Transverse colon (tissue), 4 donors: ENCODE data around the gene NANOS1. TPM values are rescaled to one million over a fixed set of nuclear protein-coding genes. Genes with fewer than 3 reads are reported as not detected.
"Not testable (repeated sequence)": the region's sequence is repeated elsewhere in the genome, so short reads cannot be mapped to it uniquely, and the experiment has no call there.

Source experiments
- DNase-seq: peaks from one replicate; pipeline ENCODE4 v3.0.0-alpha.2; 2019
- H3K27ac ChIP-seq, 4 donors: fragments of 200-600 bp; sonication (generic); 2 replicates each; pipeline ENCODE4 v1.5.1; 2016 to 2018; ENCODE audit warnings: inconsistent platforms in 4 of 4
- H3K27me3 ChIP-seq: fragments of 200-600 bp; sonication (generic); 2 replicates; pipeline ENCODE4 v1.5.1; 2017; ENCODE audit warnings: inconsistent platforms
- H3K36me3 ChIP-seq, 4 donors: fragments of 200-600 bp; sonication (generic); 2 replicates each; pipeline ENCODE4 v1.5.1; 2017 to 2019; ENCODE audit warnings: inconsistent platforms in 4 of 4
- H3K4me1 ChIP-seq, 4 donors: fragments of 200-600 bp; sonication (generic); 2 replicates each; pipeline ENCODE4 v1.5.1; 2017 to 2020; ENCODE audit warnings: inconsistent platforms in 4 of 4
- H3K4me3 ChIP-seq, 4 donors: fragments of 200-600 bp; sonication (generic); 1 replicate in 1 of 4; 2 replicates in 3 of 4; pipeline versions ENCODE4 v1.5.1 to v1.6.1; 2017 to 2019; ENCODE audit warnings: inconsistent platforms in 4 of 4
- H3K9me3 ChIP-seq, 2 donors: fragments of 200-600 bp; sonication (generic); 2 replicates each; pipeline ENCODE4 v1.5.1; 2017 to 2019; ENCODE audit warnings: inconsistent platforms in 2 of 2
- EP300 ChIP-seq: sonication (generic); formaldehyde crosslinking; IDR thresholded peaks from one replicate; pipeline ENCODE4 v1.6.1; 2017; ENCODE audit warnings: antibody characterized with exemption, low read depth
- POLR2A ChIP-seq: fragments of 450-650 bp; IDR thresholded peaks from one replicate; pipeline ENCODE4 v1.6.1; 2016; ENCODE audit warnings: antibody characterized with exemption, mild to moderate bottlenecking, moderate library complexity
- POLR2AphosphoS5 ChIP-seq, 3 donors: sonication (generic); formaldehyde crosslinking; IDR thresholded peaks; one replicate each; pipeline ENCODE4 v1.6.1; 2016; ENCODE audit warnings: antibody characterized with exemption in 3 of 3
- WGBS, 2 donors: methylation state at CpG; one replicate each; pipeline ENCODE4 v1.1.5; 2018; ENCODE audit warnings: low coverage in 1 of 2; 5-methylcytosine and 5-hydroxymethylcytosine counted together
- in situ Hi-C, 4 donors: fragments of 200-750 bp; cut with MboI; loops; one replicate each; pipeline versions ENCODE4 v1.15.0 to v1.15.1; 2017; ENCODE audit warnings: low sequenced_read_pairs in 3 of 4, low pct_ligation_motif_present in 1 of 4, low pct_unique_long_range_greater_than_20kb in 1 of 4
- intact Hi-C: fragments of 100-400 bp; cut with DNase I; formaldehyde crosslinking; loops from one replicate; pipeline ENCODE4 v1.15.1; 2023; ENCODE audit warnings: low total_unique reads
- total RNA-seq, 4 donors: library from RNA; depleted of rRNA; stranded (reverse); fragments of >200 nt; gene quantifications; one replicate each; pipeline ENCODE4 v1.1.0, GENCODE V29; 2016
- TF ChIP-seq, protein P1 (sequence below), 5 experiments: fragments of 200-600 bp in 3 of 5; fragments of 450-650 bp in 2 of 5; sonication (generic) in 3 of 5; IDR thresholded peaks; 1 replicate in 2 of 5; 2 replicates in 3 of 5; pipeline ENCODE4 v1.5.1; 2016 to 2017; ENCODE audit warnings: antibody characterized with exemption in 5 of 5, inconsistent platforms in 3 of 5, mild to moderate bottlenecking in 2 of 5, moderate library complexity in 1 of 5

Gene NANOS1
- total RNA-seq, 4 donors from 2014 or later = 0.20 to 7.1 (median 1.9) TPM

DNA sequence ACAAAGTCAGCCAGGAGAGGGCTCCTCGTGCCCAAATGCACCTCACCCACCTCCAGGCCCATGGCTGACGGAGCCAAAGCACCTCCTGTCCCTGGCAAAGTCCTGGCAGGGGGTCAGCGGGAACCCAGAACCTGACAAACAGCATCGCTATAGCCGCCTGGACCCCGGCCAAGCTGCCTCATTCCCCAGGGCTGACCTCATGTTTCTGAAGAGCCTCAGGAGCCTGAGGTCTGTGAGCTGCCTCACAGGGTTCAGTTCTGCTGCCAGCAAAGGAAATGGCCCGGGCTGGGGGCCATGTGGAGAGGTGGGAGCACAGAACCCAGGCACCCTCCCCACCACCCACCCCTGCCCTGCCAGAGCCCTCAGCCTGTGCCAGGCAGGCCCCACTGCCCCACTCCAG, 4.2 kb upstream of the NANOS1 start:
- Histone ChIP-seq H3K27ac (peak overlapping the region; percentile 30 to 72 (median 64)), H3K4me1 (peaks cover under 1 to 16% (median 10%) of the 10 kb centered on the region in 4 donors), H3K36me3 (no peaks in the 10 kb centered on the region), H3K9me3 (no peaks in the 10 kb centered on the region), H3K27me3 (no peaks in the 10 kb centered on the region), H3K4me3 (no peak overlapping the region)
- intact Hi-C loops = loop anchor here (10.0 kb wide), 1 partner anchor 461 kb away; no protein-coding TSS in a partner anchor
- in situ Hi-C loops = loop anchor here in 1 of 4 donors (25.0 kb wide), 1 partner anchor 112 kb away; no protein-coding TSS in a partner anchor
- peak in 1 of 3 donors; percentile 6 for TF ChIP-seq POLR2AphosphoS5 (IDR thresholded peaks at IDR 0.05)
- TF ChIP-seq, protein P1, sequence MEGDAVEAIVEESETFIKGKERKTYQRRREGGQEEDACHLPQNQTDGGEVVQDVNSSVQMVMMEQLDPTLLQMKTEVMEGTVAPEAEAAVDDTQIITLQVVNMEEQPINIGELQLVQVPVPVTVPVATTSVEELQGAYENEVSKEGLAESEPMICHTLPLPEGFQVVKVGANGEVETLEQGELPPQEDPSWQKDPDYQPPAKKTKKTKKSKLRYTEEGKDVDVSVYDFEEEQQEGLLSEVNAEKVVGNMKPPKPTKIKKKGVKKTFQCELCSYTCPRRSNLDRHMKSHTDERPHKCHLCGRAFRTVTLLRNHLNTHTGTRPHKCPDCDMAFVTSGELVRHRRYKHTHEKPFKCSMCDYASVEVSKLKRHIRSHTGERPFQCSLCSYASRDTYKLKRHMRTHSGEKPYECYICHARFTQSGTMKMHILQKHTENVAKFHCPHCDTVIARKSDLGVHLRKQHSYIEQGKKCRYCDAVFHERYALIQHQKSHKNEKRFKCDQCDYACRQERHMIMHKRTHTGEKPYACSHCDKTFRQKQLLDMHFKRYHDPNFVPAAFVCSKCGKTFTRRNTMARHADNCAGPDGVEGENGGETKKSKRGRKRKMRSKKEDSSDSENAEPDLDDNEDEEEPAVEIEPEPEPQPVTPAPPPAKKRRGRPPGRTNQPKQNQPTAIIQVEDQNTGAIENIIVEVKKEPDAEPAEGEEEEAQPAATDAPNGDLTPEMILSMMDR (IDR thresholded peaks at IDR 0.05) = no peak
- WGBS, 2 donors = 49% methylated on average over 4 of the region's 7 CpGs; no CpG with 5 or more reads in 1 of the 2 donors
- DNase-seq = peak; percentile 44

DNA sequence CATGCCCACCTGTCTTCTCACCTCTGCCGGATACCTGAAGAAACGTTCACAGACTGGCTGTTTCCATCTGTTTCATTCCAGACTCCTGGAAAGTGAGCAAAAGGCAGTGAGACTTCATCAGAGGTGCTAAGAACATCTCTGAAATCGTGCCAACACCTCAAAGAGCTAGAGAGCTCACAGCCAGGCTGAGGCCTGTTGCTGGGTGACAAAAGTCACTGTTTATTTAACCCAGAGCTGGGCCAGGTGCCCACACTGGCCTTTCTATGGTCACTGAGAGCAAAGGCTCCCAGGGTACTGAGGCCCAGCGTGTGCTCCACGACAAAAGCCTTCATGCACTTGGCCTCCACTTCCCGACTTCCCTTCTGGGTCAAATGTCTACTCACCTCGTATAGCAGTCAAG, 3.7 kb upstream of the NANOS1 start:
- 70% methylated on average over 7 of the region's 7 CpGs; no CpG with 5 or more reads in 1 of the 2 donors for WGBS, 2 donors
- Histone ChIP-seq H3K36me3 (no peaks in the 10 kb centered on the region), H3K27ac (peak overlapping the region; percentile 30 to 72 (median 64)), H3K4me3 (no peak overlapping the region), H3K9me3 (no peaks in the 10 kb centered on the region), H3K27me3 (no peaks in the 10 kb centered on the region), H3K4me1 (peaks cover 5 to 21% (median 12%) of the 10 kb centered on the region in 4 donors)
- TF ChIP-seq POLR2AphosphoS5 (IDR thresholded peaks at IDR 0.05) (no peak), POLR2A (no peak), EP300 (no peak)
- TF ChIP-seq, protein P1 (IDR thresholded peaks at IDR 0.05) = no peak
- intact Hi-C loops (loop anchor here (10.0 kb wide), 1 partner anchor 461 kb away; no protein-coding TSS in a partner anchor), in situ Hi-C loops (loop anchor here in 1 of 4 donors (25.0 kb wide), 1 partner anchor 112 kb away; no protein-coding TSS in a partner anchor)
- no peak for DNase-seq

DNA sequence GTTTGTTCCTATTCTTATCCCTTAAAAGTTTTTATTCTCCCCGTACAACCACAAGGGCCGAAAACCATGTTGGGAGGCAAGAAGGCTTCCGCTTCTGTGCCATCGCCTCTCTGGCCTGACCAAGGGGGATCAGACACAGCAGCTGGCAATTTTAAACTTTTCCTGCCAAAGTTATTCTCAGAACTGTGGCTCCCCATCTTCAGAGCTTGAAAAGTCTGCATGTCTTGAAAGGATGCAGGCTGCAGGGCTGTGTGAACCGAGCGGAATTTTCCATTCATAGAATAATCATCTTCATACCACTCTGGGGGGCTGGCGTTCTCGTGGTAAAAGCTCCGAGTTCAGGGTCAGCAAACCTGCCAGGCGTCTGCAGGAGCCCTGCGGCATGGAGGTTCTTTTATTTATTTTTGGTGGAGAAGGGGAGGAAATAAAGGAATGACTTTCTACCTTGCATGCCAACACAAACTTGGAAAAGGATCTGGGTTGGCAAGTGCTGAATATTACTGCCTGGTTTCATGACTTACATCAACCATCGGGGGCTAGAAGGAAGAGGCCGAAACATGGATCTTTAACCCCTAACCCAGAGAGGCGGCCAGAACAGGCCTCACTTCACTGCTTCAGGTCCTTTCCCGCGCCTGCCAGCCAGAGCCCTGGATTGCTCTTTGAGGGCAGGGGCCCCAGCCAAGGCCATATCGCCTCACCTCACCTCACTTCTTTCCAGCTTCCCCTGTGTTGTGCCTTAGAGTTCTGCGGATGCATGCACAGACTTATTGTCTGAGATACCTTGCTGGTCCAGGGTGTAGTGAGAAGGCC, 3.0 kb upstream of the NANOS1 start:
- H3K4me1 ChIP-seq = peaks cover 5 to 28% (median 19%) of the 10 kb centered on the region in 4 donors
- TF ChIP-seq POLR2AphosphoS5 (IDR thresholded peaks at IDR 0.05) (no peak), EP300 (no peak), POLR2A (no peak)
- TF ChIP-seq, protein P1 (IDR thresholded peaks at IDR 0.05) = no peak
- no peak for DNase-seq
- H3K27me3 ChIP-seq = no peaks in the 10 kb centered on the region
- intact Hi-C loops = loop anchor here (10.0 kb wide), 1 partner anchor 462 kb away; no protein-coding TSS in a partner anchor
- in situ Hi-C loops = loop anchor here in 1 of 4 donors (25.0 kb wide), 1 partner anchor 111 kb away; no protein-coding TSS in a partner anchor
- H3K4me3 ChIP-seq = no peak overlapping the region
- no peaks in the 10 kb centered on the region for H3K36me3 ChIP-seq
- no peaks in the 10 kb centered on the region for H3K9me3 ChIP-seq
- 74 to 82% methylated on average over 11 to 18 of the region's 18 CpGs for WGBS, 2 donors
- H3K27ac ChIP-seq = peak overlapping the region in 3 of 4 donors; percentile 62 to 72 (median 67)

DNA sequence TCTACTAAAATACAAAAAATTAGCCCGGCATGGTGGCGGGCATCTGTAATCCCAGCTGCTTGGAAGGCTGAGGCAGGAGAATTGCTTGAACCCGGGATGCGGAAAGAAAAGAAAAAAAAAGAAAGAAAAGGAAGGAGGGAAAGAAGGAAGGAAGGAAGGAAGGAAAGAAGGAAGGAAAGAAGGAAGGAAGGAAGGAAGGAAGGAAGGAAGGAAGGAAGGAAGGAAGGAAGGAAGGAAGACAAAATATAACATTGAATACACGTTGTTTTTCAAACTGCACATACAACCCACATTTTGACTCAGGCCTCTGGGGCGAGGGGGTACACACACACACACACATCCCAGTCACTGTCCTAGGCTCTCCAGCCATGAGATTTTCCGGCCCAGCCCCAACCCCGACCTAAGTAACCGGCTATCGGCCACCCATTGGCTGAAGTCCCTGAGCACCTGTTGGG, 1.0 kb upstream of the NANOS1 start:
- 17 to 62% methylated on average over 6 to 10 of the region's 10 CpGs for WGBS, 2 donors
- H3K9me3 ChIP-seq, H3K27me3 ChIP-seq, DNase-seq, H3K36me3 ChIP-seq: not testable (repeated sequence)
- peak overlapping the region in 2 of 4 donors; percentile 64 to 74 for H3K4me3 ChIP-seq
- H3K4me1 ChIP-seq = peaks cover 5 to 30% (median 21%) of the 10 kb centered on the region in 4 donors
- in situ Hi-C loops = loop anchor here in 1 of 4 donors (25.0 kb wide), 1 partner anchor 109 kb away; no protein-coding TSS in a partner anchor
- intact Hi-C loops = loop anchor here (10.0 kb wide), 1 partner anchor 464 kb away; no protein-coding TSS in a partner anchor
- peak overlapping the region; percentile 70 to 84 (median 76) for H3K27ac ChIP-seq
